Stimulated activated CD4-positive, alpha-beta T cell treated with anti-CD3 and anti-CD28 coated beads, Interleukin-12 subunit alpha, Interleukin-12 subunit beta, amount 100 ng/mL, for 24 hours (primary cell): ENCODE measurements around the gene ALKBH8.

Experiments used
- DNase-seq, 2 experiments: peaks; one replicate each; pipeline ENCODE4 v3.0.0-alpha.2; 2020; ENCODE audit warnings: low read depth in 2 of 2

ALKBH8 gene, protein sequence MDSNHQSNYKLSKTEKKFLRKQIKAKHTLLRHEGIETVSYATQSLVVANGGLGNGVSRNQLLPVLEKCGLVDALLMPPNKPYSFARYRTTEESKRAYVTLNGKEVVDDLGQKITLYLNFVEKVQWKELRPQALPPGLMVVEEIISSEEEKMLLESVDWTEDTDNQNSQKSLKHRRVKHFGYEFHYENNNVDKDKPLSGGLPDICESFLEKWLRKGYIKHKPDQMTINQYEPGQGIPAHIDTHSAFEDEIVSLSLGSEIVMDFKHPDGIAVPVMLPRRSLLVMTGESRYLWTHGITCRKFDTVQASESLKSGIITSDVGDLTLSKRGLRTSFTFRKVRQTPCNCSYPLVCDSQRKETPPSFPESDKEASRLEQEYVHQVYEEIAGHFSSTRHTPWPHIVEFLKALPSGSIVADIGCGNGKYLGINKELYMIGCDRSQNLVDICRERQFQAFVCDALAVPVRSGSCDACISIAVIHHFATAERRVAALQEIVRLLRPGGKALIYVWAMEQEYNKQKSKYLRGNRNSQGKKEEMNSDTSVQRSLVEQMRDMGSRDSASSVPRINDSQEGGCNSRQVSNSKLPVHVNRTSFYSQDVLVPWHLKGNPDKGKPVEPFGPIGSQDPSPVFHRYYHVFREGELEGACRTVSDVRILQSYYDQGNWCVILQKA

GRCh38 chr11:107565219-107565937 lies at the start of gene ALKBH8:
Gene ALKBH8, minus strand, starts transcription at chr11:107565735. Its CDS starts 4,842 bp downstream, at chr11:107560893.
- peak; percentile 60 to 71 for DNase-seq

DNA sequence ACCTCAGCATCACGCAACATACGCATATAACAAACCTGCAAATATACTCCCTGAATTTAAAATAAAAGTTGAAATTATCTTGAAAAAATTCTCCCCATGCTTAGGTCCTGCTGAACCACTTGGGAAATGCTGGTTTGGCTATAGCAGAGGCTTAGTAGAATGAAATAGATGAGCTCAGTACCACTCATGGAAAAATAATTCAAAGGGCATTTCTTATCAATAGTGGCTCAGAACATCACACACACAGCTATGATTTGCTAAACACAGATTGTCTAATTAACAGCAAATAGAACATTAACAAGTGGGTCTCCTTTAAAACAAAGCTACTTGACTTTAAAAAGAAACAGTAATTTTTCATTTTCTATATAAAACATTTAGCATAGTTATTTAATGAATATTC lies 46.9 kb upstream of the ALKBH8 start:
- no peak for DNase-seq

- DNase-seq, result no peak
These were observed 44.1 kb upstream of the ALKBH8 start for GRCh38 chr11:107609400-107610218.

GRCh38 chr11:107608809-107609208 lies 43.3 kb upstream of the ALKBH8 start:
- DNase-seq, result no peak

DNA sequence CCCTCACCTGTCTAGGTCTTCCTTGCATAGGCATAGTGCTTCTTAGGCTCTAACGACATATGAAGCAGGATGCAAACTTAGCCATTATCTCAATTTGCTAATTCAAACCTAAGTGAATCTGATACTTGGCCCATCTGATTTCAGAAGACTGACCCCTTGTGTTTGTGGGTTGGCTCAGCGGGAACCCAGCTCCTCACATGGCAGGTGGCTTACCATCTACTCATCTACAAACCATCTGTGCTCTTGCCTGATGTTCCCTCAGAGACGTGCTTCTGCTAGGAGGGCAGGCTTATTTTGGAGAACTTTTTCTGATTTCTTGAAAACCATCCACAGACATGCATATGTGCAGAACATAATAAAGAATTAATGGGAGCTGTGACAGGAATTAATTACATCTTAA lies 40.6 kb upstream of the ALKBH8 start:
- no peak for DNase-seq

DNA sequence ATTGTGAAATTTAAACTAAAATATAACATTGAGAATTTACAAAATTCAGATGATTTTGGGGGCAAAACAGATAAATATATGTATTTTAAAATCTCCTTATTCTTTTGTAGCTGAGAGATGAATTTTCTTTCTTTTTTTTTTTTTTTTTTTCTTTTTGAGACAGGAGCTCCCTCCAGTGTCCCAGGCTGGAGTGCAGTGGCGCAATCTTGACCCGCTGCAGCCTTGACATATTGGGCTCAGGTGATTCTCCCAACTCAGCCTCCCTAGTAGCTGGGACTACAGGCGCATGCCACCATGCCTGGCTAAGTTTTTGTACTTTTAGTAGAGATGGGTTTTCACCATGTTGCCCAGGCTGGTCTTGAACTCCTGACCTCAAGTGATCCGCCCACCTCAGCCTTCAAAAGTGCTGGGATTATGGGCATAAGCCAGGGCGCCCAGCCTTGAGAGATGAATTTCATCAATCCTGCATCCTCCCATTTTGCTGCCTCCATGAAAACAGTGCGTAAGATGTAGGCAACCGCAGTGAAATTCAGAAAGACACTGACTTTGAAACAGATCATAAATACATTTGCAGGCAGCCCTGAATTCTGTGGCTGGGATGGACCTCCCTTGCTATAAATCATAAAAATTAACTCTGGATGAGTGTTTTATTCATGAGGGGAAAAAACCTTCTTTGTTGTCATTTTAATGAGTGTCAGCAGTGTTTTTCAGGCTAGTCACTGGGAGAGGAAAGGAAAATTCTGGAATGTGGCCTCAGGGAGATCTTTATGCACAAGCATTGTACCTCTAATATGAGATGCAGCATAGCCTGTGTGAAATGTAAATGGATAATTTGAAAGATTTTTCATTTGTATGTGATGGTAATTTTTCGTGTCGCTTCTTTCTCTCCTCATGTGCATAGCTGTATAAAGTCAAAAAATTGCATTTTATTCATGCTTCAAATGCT lies 39.8 kb upstream of the ALKBH8 start:
- DNase-seq, result no peak

DNA sequence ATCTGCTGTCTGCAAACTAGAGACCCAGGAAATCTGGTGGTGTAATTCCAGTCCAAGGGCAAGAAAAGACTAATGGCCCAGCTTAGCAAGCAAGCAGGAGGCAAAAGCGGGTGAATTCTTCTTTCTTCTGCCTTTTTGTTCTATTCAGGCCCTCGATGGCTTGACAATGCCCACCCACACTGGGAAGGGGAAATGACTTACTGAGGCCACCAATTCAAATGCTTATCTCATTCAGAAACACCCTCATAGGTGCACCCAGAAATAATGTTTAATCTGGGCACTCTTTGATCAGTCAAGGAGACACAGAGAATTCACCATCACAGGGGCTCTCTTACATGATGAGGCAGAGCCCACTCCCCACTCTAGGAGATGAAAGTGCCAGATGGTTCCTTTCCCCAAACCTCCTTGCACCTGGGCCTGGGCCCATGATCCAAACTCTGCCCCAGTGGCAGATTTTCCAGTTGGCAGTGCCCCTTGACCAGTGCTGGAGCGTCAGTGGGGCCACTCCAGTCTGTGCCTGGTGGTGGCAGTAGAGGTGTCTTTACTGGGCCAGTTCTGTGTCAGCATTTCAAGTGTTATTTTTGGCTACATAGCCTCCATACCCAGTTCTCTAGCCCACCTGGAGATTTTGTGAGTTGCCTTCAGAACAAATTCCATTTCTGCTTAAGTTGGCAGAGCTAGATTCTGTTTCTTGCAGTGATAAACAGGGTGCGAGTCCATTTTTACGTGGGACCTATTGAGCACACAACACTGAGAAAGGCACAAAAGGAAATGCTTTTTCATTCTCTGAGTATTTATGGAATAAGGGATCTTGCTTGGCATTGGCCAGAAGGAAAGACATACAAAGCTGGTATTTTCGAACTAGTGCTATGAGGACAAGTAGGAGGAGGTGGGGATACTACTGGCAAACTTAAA lies 32.9 kb upstream of the ALKBH8 start:
- DNase-seq, result no peak

DNA sequence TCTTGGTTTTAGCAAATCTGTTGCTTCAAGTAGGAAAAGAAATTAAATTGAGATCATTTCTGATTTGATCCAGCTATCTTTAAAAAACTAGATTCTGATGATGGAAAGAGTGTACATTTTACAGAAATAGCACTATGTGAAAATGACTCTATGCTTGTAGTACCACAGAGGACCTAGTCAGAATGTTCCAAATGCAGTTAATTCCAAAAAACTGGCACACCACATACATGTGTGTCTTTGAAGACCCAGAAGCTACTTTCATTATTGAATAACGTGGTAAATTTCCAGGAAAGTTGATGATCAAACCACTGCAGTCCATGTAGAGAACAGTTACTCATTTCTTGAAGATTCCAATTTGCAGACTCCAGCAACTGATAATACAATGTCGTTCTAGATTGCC lies 29.2 kb upstream of the ALKBH8 start:
- DNase-seq, result no peak

GRCh38 chr11:107593951-107594350 lies 28.4 kb upstream of the ALKBH8 start:
- no peak for DNase-seq

DNA sequence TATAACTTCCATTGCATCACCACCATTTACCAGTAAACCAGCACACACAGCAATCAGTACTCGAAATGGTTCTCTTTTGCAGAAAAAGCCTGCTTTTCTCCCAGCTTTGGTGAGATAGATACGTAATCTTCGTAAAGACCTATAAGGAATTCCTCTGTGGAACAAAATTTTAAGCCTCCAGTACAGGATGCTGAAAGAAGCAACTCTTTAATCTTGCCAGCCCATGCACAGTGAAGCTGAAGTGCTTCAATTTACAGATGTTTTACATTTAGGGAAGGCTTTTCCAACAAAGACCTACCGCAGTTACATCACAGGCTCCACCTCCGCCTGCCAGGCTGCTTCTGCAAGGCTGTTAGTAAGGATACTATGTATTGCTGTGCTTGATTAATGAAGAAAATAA lies 27.3 kb upstream of the ALKBH8 start:
- DNase-seq, result no peak

DNA sequence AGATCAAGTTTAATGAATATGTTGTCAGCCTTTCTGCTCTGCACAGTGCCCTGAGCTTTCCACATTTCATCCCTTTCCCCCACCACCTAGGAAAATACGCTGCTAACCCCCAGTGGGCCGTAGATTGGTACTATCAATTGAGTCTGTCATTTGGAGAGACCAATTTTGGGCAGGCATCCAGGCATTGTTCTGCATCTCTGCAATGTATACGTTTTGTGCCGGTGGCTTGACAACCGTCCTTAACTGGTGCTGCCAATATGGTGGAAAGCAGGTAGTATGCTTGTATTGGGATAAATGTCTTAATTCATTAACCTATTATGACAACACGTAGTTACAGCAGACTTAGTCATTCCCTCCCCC lies 26.7 kb upstream of the ALKBH8 start:
- no peak for DNase-seq

DNA sequence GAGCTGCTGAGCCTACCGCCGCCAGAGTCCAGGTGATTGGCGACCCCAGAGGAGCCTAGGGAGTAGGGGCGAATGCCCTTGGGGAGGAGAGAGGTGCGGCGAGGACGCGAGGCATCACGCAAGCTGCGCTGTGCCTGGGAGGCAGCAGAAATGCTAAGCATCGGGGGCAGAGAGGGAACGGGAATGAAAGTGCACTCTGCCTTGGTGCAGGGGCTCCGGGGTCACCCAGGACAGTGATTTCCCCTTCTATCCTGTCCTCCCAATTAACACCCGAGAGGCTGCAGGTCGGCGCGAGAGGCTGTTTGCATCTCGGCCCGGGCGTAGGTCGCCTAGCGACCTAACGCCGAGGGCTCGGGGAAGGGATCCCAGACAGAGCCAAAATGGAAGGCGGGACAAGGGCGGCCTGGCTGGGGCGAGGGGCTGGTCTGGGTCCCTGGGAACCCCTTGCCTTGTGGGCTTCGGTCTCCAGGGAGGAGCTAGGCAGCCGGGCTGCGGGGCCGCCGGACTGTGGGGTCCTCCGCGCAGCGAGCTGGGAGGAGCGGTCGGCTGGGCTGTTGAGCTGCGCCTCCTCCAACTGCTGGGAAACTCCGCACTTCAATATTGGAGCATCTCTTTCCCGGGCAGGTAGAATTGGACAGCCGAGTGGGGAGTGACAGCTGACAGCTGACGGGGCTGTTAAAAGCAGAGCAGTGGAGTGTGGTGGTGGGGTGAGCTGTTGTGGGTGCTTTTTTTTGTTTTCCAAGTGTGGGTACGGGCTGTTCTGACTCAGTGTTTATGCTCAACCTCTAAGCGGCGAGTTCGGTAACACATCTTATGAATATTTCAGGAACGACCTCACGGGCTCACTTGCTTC lies 26.1 kb upstream of the ALKBH8 start:
- peak in 1 of 2 experiments; percentile 17 for DNase-seq

- DNase-seq, result peak in 1 of 2 experiments; percentile 30
These were observed 25.2 kb upstream of the ALKBH8 start, which contains the start of gene ELMOD1 for GRCh38 chr11:107590460-107591377. Gene ELMOD1, plus strand, starts transcription at chr11:107591147. Its CDS starts 27,043 bp downstream, at chr11:107618190.

GRCh38 chr11:107587306-107587979 lies 21.9 kb upstream of the ALKBH8 start:
- no peak for DNase-seq

GRCh38 chr11:107583629-107584195 lies 18.2 kb upstream of the ALKBH8 start:
- no peak for DNase-seq

DNA sequence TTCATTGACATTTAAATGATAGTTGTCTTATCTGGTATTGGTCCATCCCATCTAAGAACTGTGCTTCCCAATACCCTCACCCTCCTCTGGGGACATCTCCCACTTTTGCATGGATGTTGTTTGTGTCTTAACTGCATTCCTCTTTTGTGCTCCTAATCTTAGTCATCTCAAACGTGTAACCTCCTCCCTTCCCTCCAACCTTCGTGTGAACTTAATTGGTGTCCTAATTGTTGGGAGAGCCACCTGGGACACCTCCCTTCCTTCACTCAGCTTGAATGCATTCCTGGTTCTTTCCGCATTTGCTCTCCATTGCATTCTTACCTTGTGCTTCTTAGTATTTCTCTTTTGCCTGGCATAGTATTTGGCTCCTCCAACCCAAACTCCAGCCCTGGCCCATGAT lies 15.6 kb upstream of the ALKBH8 start:
- no peak for DNase-seq
